ENCODE measurements around the gene ACO1. TPM values are rescaled to one million over a fixed set of nuclear protein-coding genes. Genes with fewer than 3 reads are reported as not detected.

ACO1 gene
- total RNA-seq, 2 experiments from 2014 or later: 8.8 to 9.0 TPM

DNA sequence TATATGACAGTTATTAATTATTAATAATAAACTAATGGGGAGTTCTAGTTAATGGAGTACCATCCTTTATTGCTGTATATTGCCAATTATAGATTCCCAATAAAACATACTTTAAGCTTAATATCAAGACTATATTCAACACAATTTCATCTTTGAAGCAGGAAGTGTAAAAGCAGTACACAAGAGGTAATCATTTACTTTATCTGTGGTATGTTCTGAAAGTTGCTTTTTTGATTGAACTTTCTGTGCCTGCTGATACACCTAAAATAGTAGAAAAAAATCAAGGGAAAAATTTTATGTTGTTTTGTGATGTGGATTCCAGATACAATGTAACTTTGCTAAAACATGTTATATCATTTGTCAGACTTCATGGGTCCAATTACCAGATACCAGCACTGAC is 58.0 kb downstream of the ACO1 start:
- Histone ChIP-seq H3K9me3 (ENCODE audit: low read length) (no peaks in the 10 kb centered on the region), H3K4me3 (ENCODE audit: low read depth, low read length, poor library complexity, severe bottlenecking) (no peak overlapping the region), H4K20me1 (ENCODE audit: insufficient read depth, low read length) (no peaks in the 10 kb centered on the region), H3K79me2 (ENCODE audit: insufficient read depth, low read depth, low read length) (no peaks in the 10 kb centered on the region), H2AFZ (ENCODE audit: low read length) (no peak overlapping the region), H3K36me3 (ENCODE audit: insufficient read depth, low read length) (no peaks in the 10 kb centered on the region), H3K27ac (ENCODE audit: low read depth, low read length, poor library complexity, severe bottlenecking) (no peak overlapping the region), H3K4me2 (ENCODE audit: low read length) (no peak overlapping the region), H3K4me1 (ENCODE audit: insufficient read depth, low read length, poor library complexity, severe bottlenecking) (no peaks in the 10 kb centered on the region), H3K9me2 (ENCODE audit: insufficient read depth, low read length) (no peaks in the 10 kb centered on the region)
- TF ChIP-seq CTCF (conservative IDR thresholded peaks at IDR 0.05; ENCODE audit: low read length) (no peak), EZH2phosphoT487 (IDR thresholded peaks at IDR 0.05; ENCODE audit: borderline replicate concordance, low read depth, low read length) (no peak)
- CTCF ChIA-PET (ENCODE audit: unreplicated experiment): no interaction called here
- POLR2A ChIA-PET: no interaction called here
- intact Hi-C loops (cut with micrococcal nuclease; ENCODE audit: unreplicated experiment): no loop called here
- BruUV-seq (replicated peaks): no TSS peak
- DNase-seq (ENCODE audit: low spot score): no peak

DNA sequence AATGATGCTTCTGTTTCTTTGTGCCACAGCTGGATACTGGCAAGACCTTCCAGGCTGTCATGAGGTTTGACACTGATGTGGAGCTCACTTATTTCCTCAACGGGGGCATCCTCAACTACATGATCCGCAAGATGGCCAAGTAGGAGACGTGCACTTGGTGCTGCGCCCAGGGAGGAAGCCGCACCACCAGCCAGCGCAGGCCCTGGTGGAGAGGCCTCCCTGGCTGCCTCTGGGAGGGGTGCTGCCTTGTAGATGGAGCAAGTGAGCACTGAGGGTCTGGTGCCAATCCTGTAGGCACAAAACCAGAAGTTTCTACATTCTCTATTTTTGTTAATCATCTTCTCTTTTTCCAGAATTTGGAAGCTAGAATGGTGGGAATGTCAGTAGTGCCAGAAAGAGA is 65.5 kb downstream of the ACO1 start:
- intact Hi-C loops (cut with micrococcal nuclease; ENCODE audit: unreplicated experiment): no loop called here
- BruUV-seq (replicated peaks): no TSS peak
- Histone ChIP-seq H3K4me3 (ENCODE audit: low read depth, low read length, poor library complexity, severe bottlenecking) (no peak overlapping the region), H3K4me1 (ENCODE audit: insufficient read depth, low read length, poor library complexity, severe bottlenecking) (no peaks in the 10 kb centered on the region), H3K9me3 (ENCODE audit: low read length) (no peaks in the 10 kb centered on the region), H3K27ac (ENCODE audit: low read depth, low read length, poor library complexity, severe bottlenecking) (no peak overlapping the region), H3K9me2 (ENCODE audit: insufficient read depth, low read length) (no peaks in the 10 kb centered on the region), H3K4me2 (ENCODE audit: low read length) (no peak overlapping the region), H3K36me3 (ENCODE audit: insufficient read depth, low read length) (no peaks in the 10 kb centered on the region), H2AFZ (ENCODE audit: low read length) (no peak overlapping the region), H3K79me2 (ENCODE audit: insufficient read depth, low read depth, low read length) (no peaks in the 10 kb centered on the region), H4K20me1 (ENCODE audit: insufficient read depth, low read length) (no peaks in the 10 kb centered on the region)
- no peak for TF ChIP-seq EZH2phosphoT487 (IDR thresholded peaks at IDR 0.05; ENCODE audit: borderline replicate concordance, low read depth, low read length)
- TF ChIP-seq CTCF (conservative IDR thresholded peaks at IDR 0.05; ENCODE audit: low read length): no peak
- DNase-seq (ENCODE audit: low spot score): no peak
- ChIA-PET CTCF (ENCODE audit: unreplicated experiment) (no interaction called here), POLR2A (interaction anchor here (0.7 to 0.9 kb wide), 2 partner anchors 11 to 251 kb away, joined by 3 read pairs; no protein-coding TSS in a partner anchor)

- Histone ChIP-seq H3K4me2 (ENCODE audit: low read length) (no peak overlapping the region), H4K20me1 (ENCODE audit: insufficient read depth, low read length) (no peaks in the 10 kb centered on the region), H3K36me3 (ENCODE audit: insufficient read depth, low read length) (no peaks in the 10 kb centered on the region), H3K27ac (ENCODE audit: low read depth, low read length, poor library complexity, severe bottlenecking) (no peak overlapping the region), H3K4me1 (ENCODE audit: insufficient read depth, low read length, poor library complexity, severe bottlenecking) (no peaks in the 10 kb centered on the region), H3K4me3 (ENCODE audit: low read depth, low read length, poor library complexity, severe bottlenecking) (no peak overlapping the region), H3K79me2 (ENCODE audit: insufficient read depth, low read depth, low read length) (no peaks in the 10 kb centered on the region), H2AFZ (ENCODE audit: low read length) (no peak overlapping the region), H3K9me3 (ENCODE audit: low read length) (no peaks in the 10 kb centered on the region), H3K9me2 (ENCODE audit: insufficient read depth, low read length) (no peaks in the 10 kb centered on the region)
- DNase-seq (ENCODE audit: low spot score): no peak
- TF ChIP-seq CTCF (conservative IDR thresholded peaks at IDR 0.05; ENCODE audit: low read length) (no peak), EZH2phosphoT487 (IDR thresholded peaks at IDR 0.05; ENCODE audit: borderline replicate concordance, low read depth, low read length) (no peak)
- ChIA-PET CTCF (ENCODE audit: unreplicated experiment) (no interaction called here), POLR2A (no interaction called here)
- intact Hi-C loops (cut with micrococcal nuclease; ENCODE audit: unreplicated experiment): no loop called here
- BruUV-seq (replicated peaks): no TSS peak
These were observed 69.8 kb downstream of the ACO1 start for GRCh38 chr9:32454280-32454679.
